Effector CD4-positive, alpha-beta T cell (primary cell): ENCODE measurements around the gene SDR42E1.
"Not testable (repeated sequence)": the region's sequence is repeated elsewhere in the genome, so short reads cannot be mapped to it uniquely, and the experiment has no call there.

Experiments used
- DNase-seq: peaks from one replicate; pipeline ENCODE4 v3.0.0-alpha.2; 2020

The SDR42E1 gene

DNA sequence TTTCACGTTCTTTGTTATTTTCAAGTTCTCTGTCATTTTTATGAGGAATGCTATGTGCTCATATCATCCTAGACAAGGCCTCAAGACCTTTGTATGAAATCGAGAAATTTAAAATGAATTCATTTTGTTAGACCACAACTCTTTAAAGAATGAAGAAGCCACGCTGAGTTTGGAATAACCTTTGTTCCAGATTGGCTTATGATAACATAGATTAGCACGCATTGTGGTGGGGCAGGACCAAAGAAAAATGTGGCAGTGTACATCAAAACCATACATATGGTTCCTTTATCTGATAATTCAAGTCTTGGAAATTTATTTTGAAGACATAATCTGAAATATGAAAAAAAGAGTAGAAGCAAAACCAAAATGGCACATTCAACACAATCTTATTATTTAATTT lies 26.0 kb upstream of the SDR42E1 start:
- no peak for DNase-seq

DNA sequence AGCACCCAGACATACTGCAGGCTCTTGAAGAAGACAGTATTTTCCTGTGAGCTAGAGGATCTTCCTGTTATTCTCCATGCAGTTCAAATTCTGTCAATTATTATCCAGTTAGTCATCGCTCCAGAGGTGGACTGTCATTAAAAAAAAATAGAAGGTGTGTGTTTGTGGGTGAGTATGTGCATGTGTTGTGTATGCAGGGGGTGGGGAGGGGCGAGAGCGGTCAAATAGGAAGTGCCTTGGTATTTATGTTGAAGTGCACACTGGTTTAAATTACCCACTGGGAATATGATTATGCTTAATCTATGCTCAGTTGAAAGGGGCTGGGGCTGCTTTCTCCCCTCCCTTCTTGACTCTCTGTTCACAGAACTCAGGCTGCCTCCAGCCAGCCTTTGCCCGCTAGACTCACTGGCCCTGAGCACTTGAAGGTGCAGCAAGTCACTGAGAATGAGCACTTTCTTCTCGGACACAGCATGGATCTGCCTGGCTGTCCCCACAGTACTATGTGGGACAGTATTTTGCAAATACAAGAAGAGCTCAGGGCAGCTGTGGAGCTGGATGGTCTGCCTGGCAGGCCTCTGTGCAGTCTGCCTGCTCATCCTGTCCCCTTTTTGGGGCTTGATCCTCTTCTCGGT lies 23.8 kb upstream of the SDR42E1 start, which contains the start of gene HSD17B2:
Gene HSD17B2, plus strand, starts transcription at position 273 of the 632 bp plus-strand sequence. Its CDS starts 172 bp downstream, at position 445.
- no peak for DNase-seq

DNA sequence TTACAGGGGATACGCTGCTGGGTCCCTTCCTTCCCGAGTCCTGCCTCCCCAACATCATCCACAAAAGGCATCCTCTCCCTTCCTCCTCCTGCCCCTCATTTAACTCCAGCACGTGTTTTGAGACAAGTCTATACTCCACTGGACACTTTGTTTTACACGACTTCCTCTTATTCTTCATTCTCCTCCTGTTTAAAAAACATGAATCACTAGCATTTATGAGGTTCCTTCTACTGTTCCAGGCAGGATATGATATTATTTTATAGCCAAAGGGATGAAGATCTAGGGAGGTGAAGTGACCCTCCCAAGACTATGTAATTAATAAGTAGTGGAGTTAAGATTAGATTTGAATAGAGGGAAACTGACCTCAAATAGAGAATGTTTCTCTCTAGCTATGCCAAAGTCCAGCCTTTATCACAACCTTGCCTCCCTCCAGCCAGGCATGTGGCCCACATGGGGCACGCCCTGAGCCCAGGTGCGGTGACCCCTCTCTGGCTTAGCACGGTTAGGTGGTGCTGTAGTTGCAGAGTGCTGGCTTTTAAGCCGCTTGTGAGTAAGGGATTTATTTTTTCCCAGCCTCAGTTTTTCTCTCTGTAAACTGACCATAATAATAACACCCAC lies 22.5 kb upstream of the SDR42E1 start:
- DNase-seq = no peak

DNA sequence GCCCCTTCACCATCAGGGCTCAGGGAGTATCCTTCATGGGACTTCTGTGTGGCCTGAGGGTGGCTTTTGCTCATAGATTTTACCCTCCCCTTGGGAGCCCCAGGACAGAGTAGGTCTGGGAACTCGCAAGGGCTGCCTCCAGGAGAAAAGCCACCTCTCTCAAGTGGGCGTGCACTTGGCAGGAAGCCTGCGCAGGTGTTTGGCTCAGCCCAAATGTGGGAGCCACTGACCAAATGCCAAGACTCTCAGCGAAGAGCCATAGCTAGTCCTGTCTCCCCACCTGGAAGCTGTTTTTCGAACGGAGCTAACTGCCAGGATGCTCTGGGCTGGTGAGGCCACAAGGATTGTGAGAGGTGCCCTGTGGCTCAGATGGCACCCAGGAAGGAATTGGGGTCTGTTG lies 21.7 kb upstream of the SDR42E1 start:
- DNase-seq = no peak

DNA sequence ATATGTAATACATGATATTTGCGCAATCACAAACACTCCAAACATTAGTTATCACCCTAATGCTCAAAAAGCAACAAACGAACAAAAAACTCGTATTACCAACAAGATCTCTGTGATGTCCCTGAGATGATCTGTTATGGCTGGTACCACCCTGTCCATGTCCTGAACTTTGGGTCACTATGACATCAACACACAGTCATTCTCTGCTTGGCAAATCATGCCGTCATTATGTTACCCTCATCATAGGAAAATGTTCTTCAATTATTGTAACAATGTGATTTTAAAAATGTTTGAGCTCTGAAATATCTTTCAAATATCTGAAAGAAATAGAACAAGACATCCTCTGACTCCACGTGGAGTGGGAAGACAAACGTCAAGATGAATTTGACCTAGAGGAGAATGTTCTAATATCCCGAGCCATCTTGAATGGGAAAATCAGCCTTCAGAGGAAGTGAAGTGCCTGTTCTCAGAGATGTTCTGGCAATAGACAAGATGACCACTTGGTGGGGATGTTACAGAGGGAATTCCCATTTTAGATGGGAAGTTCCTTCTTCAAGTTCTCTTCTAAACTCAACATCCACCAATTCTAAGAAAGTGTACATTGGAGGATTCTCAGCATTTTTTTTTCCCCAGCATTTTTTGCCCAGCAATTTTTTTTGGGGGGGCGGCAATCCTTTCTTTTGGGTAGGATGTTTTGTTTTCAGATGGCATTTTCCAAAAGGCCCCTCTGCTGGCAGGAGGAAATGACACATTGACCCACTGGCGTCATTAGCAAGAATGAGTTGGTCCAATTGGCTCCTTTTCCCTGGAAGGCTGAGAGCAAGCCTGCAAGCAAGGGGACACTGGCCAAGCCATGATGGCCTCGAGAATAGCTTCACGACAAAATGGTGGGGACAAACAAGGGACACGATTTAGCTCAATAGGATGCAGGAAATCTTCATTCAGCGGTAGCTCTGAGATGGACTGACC lies 20.1 kb upstream of the SDR42E1 start:
- no peak for DNase-seq

DNA sequence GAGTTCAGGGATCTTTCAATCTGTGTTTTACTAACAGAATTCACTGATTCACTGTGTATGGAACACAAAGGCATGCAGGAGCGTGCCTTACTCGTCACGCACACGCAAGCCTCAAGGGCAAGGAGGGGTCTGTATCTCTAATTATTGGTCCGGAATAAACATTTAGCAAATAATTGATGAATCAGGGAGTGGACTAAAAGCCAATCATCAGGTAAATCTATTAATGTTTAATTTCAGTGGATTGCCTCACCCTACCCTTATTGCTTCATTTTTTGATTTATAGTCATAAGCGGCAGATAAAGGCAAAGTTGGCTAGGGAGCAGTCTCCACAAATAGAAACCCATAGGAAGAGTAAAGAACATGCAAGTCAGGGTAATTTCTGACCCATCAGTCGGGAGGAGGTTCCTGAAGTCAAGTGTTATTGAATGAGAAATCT lies 16.4 kb upstream of the SDR42E1 start:
- DNase-seq = no peak

DNA sequence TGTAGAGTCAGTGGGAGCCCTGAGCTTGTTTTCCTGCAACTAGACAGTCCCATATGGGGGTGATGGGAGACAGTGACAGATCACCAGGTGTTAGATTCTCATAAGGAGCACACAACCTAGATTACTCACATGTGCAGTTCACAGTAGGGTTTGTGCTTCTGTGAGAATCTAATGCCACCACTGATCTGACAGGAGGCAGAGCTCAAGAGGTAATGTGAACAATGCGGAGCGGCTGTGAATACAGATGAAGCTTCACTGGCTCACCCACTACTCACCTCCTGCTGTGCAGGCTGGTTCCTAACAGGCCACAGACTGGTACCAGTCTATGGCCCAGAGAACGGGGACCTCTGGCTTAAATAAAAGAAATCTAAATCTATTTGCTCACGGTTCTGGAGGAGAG lies 13.6 kb upstream of the SDR42E1 start:
- no peak for DNase-seq

DNA sequence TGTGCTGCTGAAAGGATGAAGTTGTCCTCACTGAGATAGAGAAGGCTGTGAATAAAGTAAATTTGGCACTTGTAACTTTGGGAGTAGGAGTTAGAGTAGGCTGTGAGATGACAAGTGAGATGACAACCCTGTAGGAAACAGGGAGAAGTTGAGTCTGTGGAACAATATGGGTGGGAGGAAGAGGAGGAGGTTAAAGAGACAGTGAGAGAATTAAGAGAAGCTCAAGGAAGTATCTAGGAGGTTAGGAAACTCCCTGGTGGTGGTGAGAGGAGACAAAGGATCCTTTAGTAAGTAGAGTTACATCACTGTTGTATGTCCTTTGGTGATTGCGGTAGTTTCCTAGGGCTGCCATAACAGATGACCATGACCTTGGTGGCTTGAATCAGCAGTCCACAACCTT lies 13.0 kb upstream of the SDR42E1 start:
- no peak for DNase-seq

DNA sequence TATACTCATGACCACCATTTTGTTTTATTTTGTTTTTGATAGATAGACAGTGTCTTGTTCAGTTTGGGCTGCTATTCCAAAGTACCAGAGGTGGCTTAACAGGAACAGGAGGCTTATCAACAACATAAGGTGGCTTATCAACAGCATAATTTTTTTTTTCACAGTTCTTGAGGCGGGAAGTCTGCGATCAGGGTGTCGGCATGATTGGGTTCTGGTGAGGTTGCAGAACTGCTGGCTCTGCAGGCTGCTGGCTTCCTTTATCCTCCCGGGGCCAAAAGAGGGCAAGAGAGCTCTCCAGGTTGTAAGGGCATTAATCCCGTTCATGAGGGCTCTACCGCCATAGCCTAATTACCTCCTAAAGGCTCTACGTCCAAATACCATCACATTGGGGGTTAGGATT lies 11.9 kb upstream of the SDR42E1 start:
- DNase-seq = no peak

DNA sequence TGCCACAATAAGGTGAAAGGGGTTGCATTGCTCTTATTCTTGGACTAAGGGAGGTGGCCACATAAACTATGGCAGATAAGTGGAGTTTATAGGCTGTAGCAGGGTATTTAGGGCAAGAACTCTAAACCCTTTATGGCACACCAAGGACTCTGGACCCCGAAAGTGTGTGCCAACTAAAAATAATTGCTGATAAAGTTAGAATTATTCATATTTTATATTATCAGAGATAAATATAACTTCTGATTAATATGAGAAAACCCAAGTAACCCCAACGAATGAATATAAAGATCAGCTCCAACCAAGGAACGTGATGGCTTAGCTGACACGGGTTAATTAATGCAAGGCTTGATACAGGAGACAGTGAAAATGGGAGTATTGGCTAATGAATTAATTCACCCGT lies 8.8 kb upstream of the SDR42E1 start:
- DNase-seq = no peak

DNA sequence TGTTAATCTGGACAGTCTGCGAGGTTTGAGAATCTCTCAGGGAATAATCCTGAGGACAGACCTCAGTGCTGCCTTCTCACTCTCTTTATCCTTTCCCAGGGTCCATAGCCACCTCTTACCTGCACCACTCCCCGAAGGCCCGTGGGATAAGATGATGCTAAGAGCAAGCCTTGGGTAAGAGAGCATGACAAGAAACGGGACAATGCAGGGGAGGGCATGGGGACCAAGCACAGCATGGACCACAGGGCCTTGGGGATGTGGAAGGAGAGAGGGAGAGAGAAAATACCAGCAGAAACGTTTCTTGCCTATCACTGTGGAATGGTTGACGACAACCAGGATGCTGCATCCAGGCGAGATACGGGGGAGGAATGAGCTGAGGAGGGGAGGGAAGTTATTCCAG lies 8.3 kb upstream of the SDR42E1 start:
- DNase-seq = no peak

DNA sequence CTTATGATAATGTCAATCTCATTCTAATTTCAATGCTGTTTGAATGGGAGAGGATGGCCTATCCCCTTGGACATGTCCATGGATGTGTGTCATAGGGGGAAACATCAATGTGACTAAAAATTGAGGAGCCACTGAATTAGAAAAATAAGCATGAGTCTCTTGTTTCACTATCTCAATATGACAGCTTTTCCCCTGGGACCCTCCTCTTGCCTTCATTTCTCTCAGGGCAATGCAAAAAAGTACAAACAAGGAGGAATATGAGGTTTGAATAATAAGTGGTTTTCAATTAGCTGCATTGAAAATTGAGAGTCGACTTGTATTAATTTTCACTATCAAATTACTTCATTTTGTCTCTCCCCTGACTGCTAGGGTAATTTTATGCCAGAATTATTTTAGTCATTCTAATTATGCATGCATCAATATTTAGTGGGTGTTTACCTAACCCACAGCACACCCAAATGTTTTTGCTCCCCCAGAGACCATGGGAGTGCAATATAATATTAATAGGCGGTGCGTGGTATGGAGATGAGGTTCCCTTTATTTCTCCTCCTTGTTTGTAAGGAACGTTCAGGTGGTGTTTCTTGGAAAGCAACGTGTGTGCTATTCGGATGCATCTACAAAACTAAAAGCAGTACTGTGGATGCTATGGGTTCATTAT lies 6.8 kb upstream of the SDR42E1 start:
- no peak for DNase-seq

DNA sequence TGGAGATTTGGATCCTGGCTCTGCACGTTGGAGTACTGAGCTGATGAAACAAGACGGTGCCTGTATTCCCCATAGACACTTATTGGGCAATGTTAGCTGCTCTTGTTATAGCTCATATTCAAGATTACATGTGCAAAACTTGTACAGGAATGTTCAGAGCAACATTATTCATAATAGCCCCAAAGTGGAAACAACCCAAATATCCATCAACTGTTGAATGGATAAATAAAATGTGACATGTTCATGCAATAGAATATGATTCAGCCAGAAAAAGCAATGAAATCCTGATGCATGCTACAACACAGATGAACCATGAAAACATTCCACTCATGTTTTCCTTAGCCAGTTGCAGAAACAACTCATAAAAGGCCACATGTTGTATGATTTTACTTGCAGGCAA lies 5.7 kb upstream of the SDR42E1 start:
- DNase-seq = no peak

DNA sequence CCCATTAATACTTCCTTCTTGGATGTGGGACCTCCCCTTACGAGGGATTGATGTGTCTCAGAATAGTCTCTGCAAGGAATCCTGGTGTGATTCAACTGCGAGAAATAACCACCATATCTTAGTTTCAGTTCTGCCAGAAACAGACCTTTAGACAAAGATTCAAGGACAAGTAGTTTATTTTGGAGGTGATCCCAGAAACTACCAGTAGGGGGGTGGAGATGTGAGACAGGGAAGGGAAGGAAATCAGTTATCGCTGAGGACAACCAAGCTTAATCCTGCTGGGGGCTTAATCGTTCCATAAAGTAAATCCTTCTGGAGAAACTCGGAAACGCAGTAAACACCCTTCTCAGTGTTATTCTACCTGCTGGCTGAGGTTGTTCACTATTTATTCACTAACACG lies 5.0 kb upstream of the SDR42E1 start:
- no peak for DNase-seq

DNA sequence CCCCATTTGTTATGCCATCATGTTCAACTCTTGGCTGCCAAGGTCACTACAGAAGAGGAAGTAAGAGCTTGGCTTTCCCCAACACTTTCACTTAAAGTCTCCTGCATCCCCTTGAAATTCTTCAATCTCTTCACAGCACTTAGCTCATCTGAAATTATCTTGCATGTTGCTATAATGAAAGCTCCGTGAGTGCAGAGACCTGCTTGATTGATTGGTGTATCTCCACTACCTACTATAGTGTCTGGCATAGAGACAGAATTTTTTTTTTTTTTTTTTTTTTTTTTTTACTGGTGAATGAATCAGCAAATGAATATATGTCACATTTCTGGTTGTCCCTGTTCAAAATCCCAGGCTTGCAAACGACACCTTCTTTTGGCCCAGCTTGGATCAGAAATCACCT lies 1.9 kb upstream of the SDR42E1 start:
- no peak for DNase-seq

DNA sequence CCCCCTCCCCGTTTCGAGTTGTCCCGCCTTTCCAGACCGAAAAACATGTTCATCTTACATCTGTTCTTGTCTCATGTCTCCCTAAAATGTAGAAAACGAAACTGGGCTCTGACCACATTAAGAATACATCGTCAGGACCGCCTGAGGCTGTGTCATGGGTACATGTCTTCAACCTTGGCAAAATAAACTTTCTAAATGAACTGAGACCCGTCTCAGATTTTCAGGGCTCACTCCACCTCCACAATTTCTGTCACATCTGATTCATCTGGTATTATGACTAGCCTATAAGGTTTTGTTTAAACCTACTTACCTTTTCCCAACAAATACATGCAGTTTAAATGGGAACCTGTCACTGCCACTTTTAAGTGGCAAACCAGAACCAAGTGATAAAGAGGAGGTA lies 621 bp downstream of the SDR42E1 start:
- DNase-seq = no peak

DNA sequence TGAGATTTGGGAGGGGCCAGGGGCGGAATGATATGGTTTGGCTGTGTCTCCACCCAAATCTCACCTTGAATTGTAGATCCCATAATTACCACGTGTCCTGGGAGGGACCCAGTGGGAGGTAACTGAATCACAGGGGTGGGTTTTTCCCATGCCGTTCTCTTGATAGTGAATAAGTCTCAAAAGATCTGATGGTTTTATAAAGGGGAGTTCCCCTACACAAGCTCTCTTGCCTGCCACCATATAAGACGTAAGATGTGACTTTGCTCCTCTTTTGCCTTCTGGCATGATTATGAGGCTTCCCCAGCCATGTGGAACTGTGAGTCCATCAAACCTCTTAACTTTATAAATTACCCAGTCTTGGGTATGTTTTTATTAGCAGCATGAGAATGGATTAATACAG lies 1.5 kb downstream of the SDR42E1 start:
- not testable (repeated sequence) for DNase-seq

DNA sequence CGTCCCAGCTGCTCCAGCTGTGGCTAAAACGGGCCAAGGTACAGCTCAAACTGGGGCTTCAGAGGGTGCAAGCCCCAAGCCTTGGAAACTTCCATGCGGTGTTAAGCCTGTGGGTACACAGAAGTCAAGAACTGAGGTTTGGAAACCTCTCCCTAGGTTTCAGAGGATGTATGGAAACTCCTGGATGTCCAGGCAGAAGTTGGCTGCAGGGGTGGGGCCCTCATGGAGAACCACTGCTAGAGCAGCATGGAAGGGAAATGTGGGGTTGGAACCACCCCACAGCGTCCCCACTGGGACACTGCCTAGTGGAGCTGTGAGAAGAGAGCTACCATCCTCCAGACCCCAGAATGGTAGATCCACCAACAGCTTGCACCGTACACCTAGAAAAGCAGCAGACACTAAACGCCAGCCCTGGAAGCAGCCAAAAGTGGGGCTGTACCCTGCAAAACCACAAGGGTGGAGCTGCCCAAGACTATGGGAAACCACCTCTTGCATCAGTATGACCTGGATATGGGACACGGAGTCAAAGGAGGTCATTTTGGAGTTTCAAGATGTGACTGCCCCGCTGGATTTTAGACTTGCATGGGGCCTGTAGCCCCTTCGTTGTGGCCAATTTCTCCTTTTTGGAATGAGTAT lies 2.2 kb downstream of the SDR42E1 start:
- no peak for DNase-seq

DNA sequence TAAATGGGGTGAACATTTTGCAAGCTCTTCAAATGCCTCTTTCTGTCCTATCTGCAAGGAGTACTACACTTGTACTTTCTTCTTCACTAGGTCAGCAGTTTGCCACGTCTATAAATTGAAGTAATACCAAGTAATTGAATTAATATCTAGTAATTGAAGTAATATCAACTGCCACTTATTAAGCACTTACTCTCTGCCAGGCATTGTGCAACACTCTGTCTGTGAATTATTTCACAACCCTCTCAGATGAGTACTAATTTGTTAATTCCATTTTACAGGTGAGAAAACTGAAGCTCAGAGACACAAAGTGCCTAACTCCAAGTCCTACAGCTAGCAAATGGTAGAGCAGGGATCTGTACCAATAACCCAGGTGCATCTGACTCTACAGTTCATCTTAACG lies 4.1 kb downstream of the SDR42E1 start:
- no peak for DNase-seq

DNA sequence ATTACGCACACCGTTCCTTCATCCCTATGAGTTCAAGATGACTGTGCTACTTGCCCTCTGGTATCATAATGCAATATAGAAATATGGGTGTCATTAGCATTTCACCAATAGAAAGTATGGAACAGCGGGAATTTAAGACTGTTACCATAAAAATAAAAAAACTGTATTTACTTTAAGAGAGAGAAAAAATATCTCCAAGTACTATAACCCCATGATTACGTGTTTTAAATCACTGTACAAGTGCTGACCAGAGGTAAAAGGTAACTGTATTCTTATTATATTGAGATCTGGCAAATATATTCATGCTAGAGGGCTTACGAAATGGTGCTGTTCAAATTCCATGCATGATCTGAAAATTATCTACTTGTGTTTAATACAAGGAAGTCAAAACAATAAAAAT lies 5.2 kb downstream of the SDR42E1 start:
- no peak for DNase-seq

DNA sequence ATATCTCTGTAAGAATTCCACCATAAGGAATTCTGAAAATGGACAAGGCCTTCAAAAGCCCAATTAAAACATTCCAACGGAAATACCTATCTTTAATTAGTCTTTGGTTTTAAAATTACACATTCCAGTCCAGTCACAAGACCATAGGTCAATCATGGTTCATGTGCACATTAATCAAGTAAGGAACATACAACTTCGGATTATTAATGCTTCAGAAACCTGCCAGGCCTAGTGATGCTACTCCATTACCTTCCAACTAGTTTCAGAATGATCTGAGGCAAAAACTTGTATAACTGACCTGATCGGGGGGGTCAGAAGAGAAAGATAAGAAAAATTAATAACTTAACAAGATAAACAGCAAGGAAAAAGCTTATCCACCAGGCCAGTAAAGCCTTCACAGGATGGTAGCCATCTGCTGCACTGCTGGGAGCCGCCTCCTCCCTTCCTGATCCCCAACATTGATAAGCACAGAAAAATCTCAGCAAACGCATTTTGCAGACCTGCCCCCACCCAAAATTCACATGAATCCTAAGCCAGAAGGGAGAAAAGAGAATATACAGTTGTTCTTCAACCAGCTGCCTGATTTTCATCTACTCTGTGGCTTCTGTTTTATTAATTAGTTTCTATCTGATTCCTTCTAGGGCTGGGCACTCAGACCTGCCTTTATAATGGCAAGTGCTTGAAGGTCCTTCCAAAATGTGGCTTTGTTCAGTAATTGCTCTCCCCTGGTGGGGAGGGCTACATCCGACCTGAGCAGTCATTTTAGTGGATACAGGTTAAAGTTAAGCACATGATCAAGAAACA lies 6.0 kb downstream of the SDR42E1 start:
- no peak for DNase-seq

DNA sequence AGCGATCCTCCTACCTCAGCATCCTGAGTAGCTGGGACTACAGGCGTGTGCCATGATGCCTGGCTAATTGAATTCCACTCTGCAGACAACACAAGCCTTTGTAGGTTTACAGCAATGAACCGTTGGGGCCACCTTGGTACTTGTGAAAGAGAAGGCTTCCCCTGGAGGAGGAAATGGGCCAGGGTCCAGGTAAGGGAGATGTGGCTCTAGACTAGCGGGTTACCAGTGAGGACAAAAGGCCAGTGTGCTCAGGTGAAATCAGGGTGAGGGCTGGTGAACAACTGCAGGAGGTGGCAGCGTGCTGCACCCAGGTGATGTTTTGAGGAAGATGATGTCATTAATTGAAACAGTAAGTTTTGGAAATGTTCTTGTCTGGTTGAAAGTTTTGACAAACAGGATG lies 6.7 kb downstream of the SDR42E1 start:
- DNase-seq = no peak
